HepG2 (cell line): ENCODE data around the gene ACTR3. TPM values are rescaled to one million over a fixed set of nuclear protein-coding genes. Genes with fewer than 3 reads are reported as not detected.

Source experiments
- BCLAF1 ChIP-seq: fragments of 450-650 bp; IDR thresholded peaks from 2 replicates; pipeline ENCODE4 v1.6.1; 2017; ENCODE audit warnings: mild to moderate bottlenecking
- FOXP1 ChIP-seq, 2 experiments: fragments of 450-650 bp in 1 of 2; IDR thresholded peaks; 2 replicates each; pipeline ENCODE4 v1.6.1; 2017 to 2018; ENCODE audit warnings: antibody characterized with exemption in 1 of 2
- MAFF ChIP-seq: IDR thresholded peaks from 2 replicates; pipeline ENCODE4 v1.6.1; 2011; ENCODE audit warnings: low read depth, low read length, improper control_type of control experiment
- NFKBIZ ChIP-seq: IDR thresholded peaks from 2 replicates; pipeline ENCODE4 v1.6.1; 2018; ENCODE audit warnings: missing genetic modification reagents, missing compliant biosample characterization
- POLR2G ChIP-seq: fragments of 200-400 bp; formaldehyde crosslinking; IDR thresholded peaks from 2 replicates; pipeline ENCODE4 v1.6.1; 2018; ENCODE audit warnings: mild to moderate bottlenecking, low read depth, low read length, moderate library complexity
- PRMT3 ChIP-seq: sonication (generic); formaldehyde crosslinking; IDR thresholded peaks from 2 replicates; pipeline ENCODE4 v1.8.1; 2022; ENCODE audit warnings: low read depth, mild to moderate bottlenecking, moderate library complexity, missing genetic modification reagents, borderline replicate concordance
- SALL1 ChIP-seq: sonication (generic); formaldehyde crosslinking; IDR thresholded peaks from 2 replicates; pipeline ENCODE4 v1.8.0; 2022; ENCODE audit warnings: mild to moderate bottlenecking, missing genetic modification reagents
- TFDP1 ChIP-seq: IDR thresholded peaks from 2 replicates; pipeline ENCODE4 v1.6.1; 2016; ENCODE audit warnings: missing compliant biosample characterization, missing genetic modification reagents, borderline replicate concordance
- TFE3 ChIP-seq: IDR thresholded peaks from 2 replicates; pipeline ENCODE4 v1.6.1; 2016
- XRCC5 ChIP-seq: fragments of 200-400 bp; formaldehyde crosslinking; optimal IDR thresholded peaks from 2 replicates; pipeline ENCODE3; 2017; ENCODE audit warnings: mild to moderate bottlenecking, low read length
- ZNF12 ChIP-seq: sonication (generic); formaldehyde crosslinking; IDR thresholded peaks from 2 replicates; pipeline ENCODE4 v1.5.0; 2020; ENCODE audit warnings: missing genetic modification reagents
- ZNF205 ChIP-seq: IDR thresholded peaks from 2 replicates; pipeline ENCODE4 v1.6.1; 2018; ENCODE audit warnings: missing biosample characterization, missing genetic modification reagents
- ZNF264 ChIP-seq: sonication (generic); formaldehyde crosslinking; IDR thresholded peaks from 2 replicates; pipeline ENCODE4 v1.4.0; 2020; ENCODE audit warnings: missing genetic modification reagents
- ZNF382 ChIP-seq: sonication (generic); formaldehyde crosslinking; IDR thresholded peaks from 2 replicates; pipeline ENCODE4 v1.5.0; 2020; ENCODE audit warnings: missing genetic modification reagents, mild to moderate bottlenecking, borderline replicate concordance
- ZNF747 ChIP-seq: sonication (generic); formaldehyde crosslinking; IDR thresholded peaks from 2 replicates; pipeline ENCODE4 v1.8.1; 2023; ENCODE audit warnings: missing genetic modification reagents, mild to moderate bottlenecking, borderline replicate concordance
- polyA plus RNA-seq, 8 experiments: library from polyadenylated mRNA; depleted of rRNA in 3 of 8; stranded (reverse) in 7 of 8; unstranded in 1 of 8; fragments of >200 nt; fragmentation: Illumina TruSeq in 4 of 8; extraction: Trizol in 4 of 8; gene quantifications; 2 replicates each; pipeline versions ENCODE4 v1.2.1 to v1.2.3, GENCODE V29; 2011 to 2016; ENCODE audit warnings: low read depth in 4 of 8, missing spikeins in 1 of 8, mixed read lengths in 1 of 8; ENCODE audit not compliant: insufficient read depth in 1 of 8
- total RNA-seq, 5 experiments: library from RNA; depleted of rRNA; stranded (reverse); fragments of >200 nt; fragmentation: Illumina TruSeq; extraction: Trizol; gene quantifications; 2 replicates each; pipeline ENCODE4 v1.2.3, GENCODE V29; 2016; ENCODE audit warnings: low read depth in 1 of 5
- TF ChIP-seq, protein P1 (sequence below): IDR thresholded peaks from 2 replicates; pipeline ENCODE4 v1.6.1; 2016; ENCODE audit warnings: control low read depth
- TF ChIP-seq, protein P2 (sequence below): sonication (generic); formaldehyde crosslinking; IDR thresholded peaks from 2 replicates; pipeline ENCODE4 v1.4.0; 2020; ENCODE audit warnings: missing genetic modification reagents
- TF ChIP-seq, protein P3 (sequence below): IDR thresholded peaks from 2 replicates; pipeline ENCODE4 v1.6.1; 2016; ENCODE audit warnings: missing genetic modification reagents, missing compliant biosample characterization

Gene ACTR3
- total and polyA plus RNA-seq, 2 of the 13 experiments (the other 11 are each of a cell fraction or from before 2014, with no cell fraction given) = 123 to 225 TPM

DNA sequence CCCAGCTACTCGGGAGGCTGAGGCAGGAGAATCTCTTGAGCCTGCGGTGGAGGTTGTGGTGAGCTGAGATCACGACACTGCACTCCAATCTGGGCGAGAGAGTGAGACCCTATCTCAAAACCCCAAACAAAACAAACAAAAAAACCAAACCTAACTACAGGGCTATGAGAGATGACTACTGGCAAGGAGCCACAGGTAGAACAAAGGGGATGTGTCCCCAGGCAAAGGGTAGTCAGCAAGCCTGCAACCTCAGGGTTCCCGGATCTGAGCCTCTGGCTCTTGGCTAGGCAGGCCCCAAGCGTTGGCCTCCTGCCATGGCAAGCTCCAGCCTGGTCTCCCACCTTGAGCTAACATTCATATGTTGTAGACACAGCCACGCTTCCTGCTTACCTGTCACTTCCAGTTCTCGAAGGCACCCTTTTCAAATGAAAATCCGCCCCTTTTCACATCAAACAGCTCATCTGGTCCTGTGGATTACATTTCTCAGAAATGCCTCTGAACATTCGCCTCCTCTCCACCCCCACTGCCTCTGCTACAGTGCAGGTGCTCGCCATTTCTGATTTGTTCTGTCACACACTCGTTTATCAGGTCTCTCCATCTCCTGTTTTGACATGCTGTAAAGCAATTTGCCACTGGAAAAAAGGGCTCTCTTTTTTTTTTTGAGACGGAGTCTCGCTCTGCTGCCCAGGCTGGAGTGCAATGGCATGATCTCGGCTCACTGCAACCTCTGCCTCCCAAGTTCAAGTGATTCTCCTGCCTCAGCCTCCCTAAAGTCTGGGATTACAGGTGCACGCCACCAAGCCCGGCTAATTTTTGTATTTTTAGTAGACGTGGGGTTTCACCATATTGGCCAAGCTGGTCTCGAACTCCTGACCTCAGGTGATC, 13.1 kb upstream of the ACTR3 start (continued):
- TF ChIP-seq TFDP1 (CRISPR knock-in tag) (peak; percentile 63; the same call in 1 of the 2 replicates), SALL1 (CRISPR knock-in tag) (peak; percentile 86), BCLAF1 (no peak), ZNF205 (peak; percentile 40; the same call in 1 of the 2 replicates), FOXP1 (IDR thresholded peaks at IDR 0.05) (no peak), FOXP1 (CRISPR knock-in tag; IDR thresholded peaks at IDR 0.05) (no peak; the same call in 1 of the 2 replicates), TFE3 (peak; percentile 49), NFKBIZ (CRISPR knock-in tag) (no peak), POLR2G (peak; percentile 55; the same call in 1 of the 2 replicates), ZNF747 (peak; percentile 49; the same call in 1 of the 2 replicates), PRMT3 (peak; percentile 20; the same call in 1 of the 2 replicates), MAFF (peak; percentile 18; the same call in 1 of the 2 replicates), ZNF382 (CRISPR knock-in tag) (no peak), XRCC5 (peak; percentile 84), ZNF12 (CRISPR knock-in tag) (peak; percentile 62; the same call in 1 of the 2 replicates), ZNF264 (CRISPR knock-in tag) (peak; percentile 78; the same call in 1 of the 2 replicates)
- TF ChIP-seq, protein P1, sequence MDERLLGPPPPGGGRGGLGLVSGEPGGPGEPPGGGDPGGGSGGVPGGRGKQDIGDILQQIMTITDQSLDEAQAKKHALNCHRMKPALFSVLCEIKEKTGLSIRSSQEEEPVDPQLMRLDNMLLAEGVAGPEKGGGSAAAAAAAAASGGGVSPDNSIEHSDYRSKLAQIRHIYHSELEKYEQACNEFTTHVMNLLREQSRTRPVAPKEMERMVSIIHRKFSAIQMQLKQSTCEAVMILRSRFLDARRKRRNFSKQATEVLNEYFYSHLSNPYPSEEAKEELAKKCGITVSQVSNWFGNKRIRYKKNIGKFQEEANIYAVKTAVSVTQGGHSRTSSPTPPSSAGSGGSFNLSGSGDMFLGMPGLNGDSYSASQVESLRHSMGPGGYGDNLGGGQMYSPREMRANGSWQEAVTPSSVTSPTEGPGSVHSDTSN (CRISPR knock-in tag) = no peak
- TF ChIP-seq, protein P2, sequence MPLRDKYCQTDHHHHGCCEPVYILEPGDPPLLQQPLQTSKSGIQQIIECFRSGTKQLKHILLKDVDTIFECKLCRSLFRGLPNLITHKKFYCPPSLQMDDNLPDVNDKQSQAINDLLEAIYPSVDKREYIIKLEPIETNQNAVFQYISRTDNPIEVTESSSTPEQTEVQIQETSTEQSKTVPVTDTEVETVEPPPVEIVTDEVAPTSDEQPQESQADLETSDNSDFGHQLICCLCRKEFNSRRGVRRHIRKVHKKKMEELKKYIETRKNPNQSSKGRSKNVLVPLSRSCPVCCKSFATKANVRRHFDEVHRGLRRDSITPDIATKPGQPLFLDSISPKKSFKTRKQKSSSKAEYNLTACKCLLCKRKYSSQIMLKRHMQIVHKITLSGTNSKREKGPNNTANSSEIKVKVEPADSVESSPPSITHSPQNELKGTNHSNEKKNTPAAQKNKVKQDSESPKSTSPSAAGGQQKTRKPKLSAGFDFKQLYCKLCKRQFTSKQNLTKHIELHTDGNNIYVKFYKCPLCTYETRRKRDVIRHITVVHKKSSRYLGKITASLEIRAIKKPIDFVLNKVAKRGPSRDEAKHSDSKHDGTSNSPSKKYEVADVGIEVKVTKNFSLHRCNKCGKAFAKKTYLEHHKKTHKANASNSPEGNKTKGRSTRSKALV (CRISPR knock-in tag) = peak; percentile 53; the same call in 1 of the 2 replicates
- TF ChIP-seq, protein P3, sequence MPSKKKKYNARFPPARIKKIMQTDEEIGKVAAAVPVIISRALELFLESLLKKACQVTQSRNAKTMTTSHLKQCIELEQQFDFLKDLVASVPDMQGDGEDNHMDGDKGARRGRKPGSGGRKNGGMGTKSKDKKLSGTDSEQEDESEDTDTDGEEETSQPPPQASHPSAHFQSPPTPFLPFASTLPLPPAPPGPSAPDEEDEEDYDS = peak; percentile 50; the same call in 1 of the 2 replicates
